ENCODE measurements around the gene TCL1A. TPM values are rescaled to one million over a fixed set of nuclear protein-coding genes. Genes with fewer than 3 reads are reported as not detected.

TCL1A gene
- total RNA-seq, 4 donors from 2014 or later: not detected

DNA sequence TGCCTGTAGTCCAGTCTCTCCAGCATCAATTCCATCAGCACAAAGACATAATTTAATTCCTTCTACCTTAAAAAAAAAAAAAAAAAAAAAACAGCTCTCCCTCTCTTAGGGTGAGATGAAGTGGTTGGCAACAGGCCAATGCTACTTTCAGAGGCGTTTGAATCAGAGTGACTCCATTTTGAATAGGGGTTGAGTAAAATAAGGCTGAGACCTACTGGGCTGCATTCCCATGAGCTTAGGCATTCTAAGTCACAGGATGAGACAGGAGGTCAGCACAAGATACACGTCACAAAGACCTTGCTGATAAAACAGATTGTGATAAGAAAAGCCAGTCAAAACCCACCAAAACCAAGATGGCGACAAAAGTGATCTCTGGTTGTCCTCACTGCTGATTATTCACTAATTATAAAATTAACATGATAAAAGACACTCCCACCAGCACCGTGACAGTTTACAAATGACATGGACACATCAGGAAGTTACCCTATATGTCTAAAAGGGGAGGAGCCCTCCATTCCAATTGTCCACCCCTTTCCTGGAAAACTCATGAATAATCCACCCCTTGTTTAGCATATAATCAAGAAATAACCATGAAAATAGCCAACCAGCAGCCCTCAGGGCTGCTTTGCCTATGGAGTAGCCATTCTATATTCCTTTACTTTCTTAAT lies 34.6 kb downstream of the TCL1A start:
- Histone ChIP-seq H3K9me3 (no peaks in the 10 kb centered on the region), H3K4me1 (no peaks in the 10 kb centered on the region), H3K4me3 (no peak overlapping the region), H3K27me3 (peaks cover 0 to 12% (median 0%) of the 10 kb centered on the region in 4 donors), H3K36me3 (no peaks in the 10 kb centered on the region), H3K27ac (no peak overlapping the region)
- intact Hi-C loops (cut with DNase I): no loop called here
- TF ChIP-seq, protein P1, sequence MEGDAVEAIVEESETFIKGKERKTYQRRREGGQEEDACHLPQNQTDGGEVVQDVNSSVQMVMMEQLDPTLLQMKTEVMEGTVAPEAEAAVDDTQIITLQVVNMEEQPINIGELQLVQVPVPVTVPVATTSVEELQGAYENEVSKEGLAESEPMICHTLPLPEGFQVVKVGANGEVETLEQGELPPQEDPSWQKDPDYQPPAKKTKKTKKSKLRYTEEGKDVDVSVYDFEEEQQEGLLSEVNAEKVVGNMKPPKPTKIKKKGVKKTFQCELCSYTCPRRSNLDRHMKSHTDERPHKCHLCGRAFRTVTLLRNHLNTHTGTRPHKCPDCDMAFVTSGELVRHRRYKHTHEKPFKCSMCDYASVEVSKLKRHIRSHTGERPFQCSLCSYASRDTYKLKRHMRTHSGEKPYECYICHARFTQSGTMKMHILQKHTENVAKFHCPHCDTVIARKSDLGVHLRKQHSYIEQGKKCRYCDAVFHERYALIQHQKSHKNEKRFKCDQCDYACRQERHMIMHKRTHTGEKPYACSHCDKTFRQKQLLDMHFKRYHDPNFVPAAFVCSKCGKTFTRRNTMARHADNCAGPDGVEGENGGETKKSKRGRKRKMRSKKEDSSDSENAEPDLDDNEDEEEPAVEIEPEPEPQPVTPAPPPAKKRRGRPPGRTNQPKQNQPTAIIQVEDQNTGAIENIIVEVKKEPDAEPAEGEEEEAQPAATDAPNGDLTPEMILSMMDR (IDR thresholded peaks at IDR 0.05): no peak
- no peak for TF ChIP-seq POLR2A (IDR thresholded peaks at IDR 0.05)
- no peak for DNase-seq
- 57 to 59% methylated on average over 4 of the region's 4 CpGs for WGBS, 2 donors

DNA sequence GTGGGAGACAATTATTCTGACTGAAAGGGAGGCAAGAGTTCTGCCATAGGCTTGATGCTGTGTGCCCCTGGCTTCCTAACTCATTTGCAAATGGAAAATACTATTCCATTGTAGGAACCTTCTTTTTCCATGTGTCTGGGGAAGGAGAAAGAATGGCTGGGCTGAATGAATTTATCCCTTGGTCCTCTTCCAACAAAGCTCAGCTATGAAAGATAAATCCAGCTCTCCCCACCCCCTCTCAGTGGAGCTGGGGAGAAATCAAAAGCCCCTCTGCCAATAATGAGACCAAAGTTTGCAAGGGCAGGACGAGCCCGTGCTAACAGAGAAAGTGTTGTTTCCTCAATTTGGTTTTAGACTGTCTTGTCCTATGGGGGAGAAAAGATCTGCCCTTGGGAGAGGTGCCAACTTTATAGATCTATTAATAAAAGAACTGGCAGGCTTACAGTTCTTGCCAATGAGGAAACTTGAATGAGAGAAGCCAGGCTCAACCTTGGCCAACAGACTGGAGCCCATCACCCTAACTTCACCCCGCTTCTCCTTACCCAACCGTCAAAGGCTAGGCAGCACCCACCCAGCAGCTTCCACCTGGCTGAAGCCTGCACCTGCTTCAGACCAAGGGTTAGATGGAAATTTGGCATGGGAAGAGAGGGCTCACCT lies 36.6 kb downstream of the TCL1A start:
- DNase-seq: no peak
- H3K4me1 ChIP-seq: no peaks in the 10 kb centered on the region
- no peaks in the 10 kb centered on the region for H3K36me3 ChIP-seq
- peaks cover 0 to 12% (median 0%) of the 10 kb centered on the region in 4 donors for H3K27me3 ChIP-seq
- H3K4me3 ChIP-seq: no peak overlapping the region
- intact Hi-C loops (cut with DNase I): no loop called here
- H3K27ac ChIP-seq: no peak overlapping the region
- TF ChIP-seq POLR2A (IDR thresholded peaks at IDR 0.05): no peak
- TF ChIP-seq, protein P1 (IDR thresholded peaks at IDR 0.05): no peak
- no peaks in the 10 kb centered on the region for H3K9me3 ChIP-seq
- 41 to 67% methylated on average over 3 to 4 of the region's 4 CpGs for WGBS, 2 donors

DNA sequence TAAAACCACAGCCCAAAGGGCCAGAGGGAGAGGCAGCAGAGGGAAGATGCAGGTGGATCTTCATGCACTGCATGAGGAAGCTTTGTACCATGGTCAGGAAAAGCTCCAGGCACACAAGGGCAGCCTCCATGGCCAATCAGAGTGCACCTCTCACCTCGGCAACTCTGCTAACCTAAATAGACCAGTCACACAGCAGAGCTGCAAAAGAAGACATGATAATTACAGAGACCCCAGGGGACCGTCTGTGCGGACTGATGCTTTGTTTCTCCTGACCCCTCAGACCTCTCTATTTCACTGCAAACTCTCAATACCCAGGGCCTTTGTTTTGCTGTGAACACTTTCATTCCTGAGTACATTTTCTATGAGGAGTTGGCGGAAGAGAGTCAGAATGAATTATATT lies 38.4 kb downstream of the TCL1A start:
- H3K4me1 ChIP-seq: no peaks in the 10 kb centered on the region
- H3K9me3 ChIP-seq: no peaks in the 10 kb centered on the region
- H3K27ac ChIP-seq: no peak overlapping the region
- peaks cover 0 to 15% (median 0%) of the 10 kb centered on the region in 4 donors for H3K27me3 ChIP-seq
- DNase-seq: no peak
- no peaks in the 10 kb centered on the region for H3K36me3 ChIP-seq
- TF ChIP-seq, protein P1 (IDR thresholded peaks at IDR 0.05): no peak
- no peak for TF ChIP-seq POLR2A (IDR thresholded peaks at IDR 0.05)
- intact Hi-C loops (cut with DNase I): no loop called here
- no peak overlapping the region for H3K4me3 ChIP-seq
- WGBS, 2 donors: 70 to 80% methylated on average over 4 of the region's 4 CpGs

DNA sequence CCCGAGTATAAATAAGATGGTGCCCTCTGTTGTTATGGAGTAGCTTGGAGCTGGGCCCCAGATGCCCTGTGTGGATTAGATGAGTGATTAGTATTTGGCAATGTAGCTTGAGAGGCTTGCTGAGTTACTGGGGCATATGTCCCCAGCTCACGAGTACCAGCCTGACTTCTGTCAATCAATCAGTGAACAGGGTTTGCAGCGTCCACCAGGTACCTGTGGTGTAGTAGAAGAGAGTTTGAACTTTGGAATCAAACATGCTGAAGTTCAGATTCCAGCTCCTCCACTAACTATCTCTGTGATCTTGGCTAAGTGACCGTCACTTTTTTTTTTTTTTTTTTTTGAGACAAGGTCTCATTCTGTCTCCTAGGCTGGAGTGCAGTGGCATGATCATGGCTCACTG lies 39.3 kb downstream of the TCL1A start:
- Histone ChIP-seq H3K36me3 (no peaks in the 10 kb centered on the region), H3K27ac (no peak overlapping the region), H3K9me3 (no peaks in the 10 kb centered on the region), H3K27me3 (peaks cover 0 to 15% (median 0%) of the 10 kb centered on the region in 4 donors), H3K4me1 (no peaks in the 10 kb centered on the region), H3K4me3 (no peak overlapping the region)
- intact Hi-C loops (cut with DNase I): no loop called here
- WGBS, 2 donors: 52 to 61% methylated on average over 4 of the region's 4 CpGs
- DNase-seq: no peak
- TF ChIP-seq, protein P1 (IDR thresholded peaks at IDR 0.05): no peak
- no peak for TF ChIP-seq POLR2A (IDR thresholded peaks at IDR 0.05)

DNA sequence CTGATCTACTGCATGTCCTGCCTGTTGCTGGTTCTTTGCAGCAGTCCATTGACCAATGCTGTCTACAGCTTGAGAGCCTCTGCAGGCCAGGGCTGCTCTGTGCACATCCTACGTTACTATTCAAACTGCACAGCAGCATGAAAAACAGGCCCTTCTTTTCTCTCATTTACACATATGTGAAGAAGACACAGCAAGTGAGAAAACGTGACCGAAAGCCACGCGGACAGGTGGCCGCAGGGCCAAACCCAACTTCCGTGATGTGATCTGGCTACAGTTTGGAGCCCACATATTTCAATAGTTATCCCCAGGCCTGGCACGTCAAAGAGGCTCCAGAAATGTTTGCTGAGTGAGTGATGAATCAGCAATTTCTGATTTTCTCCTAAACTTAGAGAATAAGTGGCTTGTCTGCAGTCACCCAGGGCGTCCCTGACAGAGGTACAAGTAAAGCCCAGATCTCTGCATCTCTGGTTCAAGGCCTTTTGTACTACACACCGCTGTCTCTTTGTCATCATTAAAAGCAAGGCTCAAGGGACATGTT lies 45.6 kb downstream of the TCL1A start:
- no peak overlapping the region for H3K27ac ChIP-seq
- intact Hi-C loops (cut with DNase I): no loop called here
- peaks cover 0 to 3% (median 0%) of the 10 kb centered on the region in 4 donors for H3K27me3 ChIP-seq
- H3K4me3 ChIP-seq: no peak overlapping the region
- DNase-seq: no peak
- H3K36me3 ChIP-seq: no peaks in the 10 kb centered on the region
- no peak for TF ChIP-seq POLR2A (IDR thresholded peaks at IDR 0.05)
- TF ChIP-seq, protein P1 (IDR thresholded peaks at IDR 0.05): no peak
- peaks cover 0 to under 1% (median 0%) of the 10 kb centered on the region in 3 donors for H3K4me1 ChIP-seq
- WGBS, 2 donors: 73 to 75% methylated on average over 10 of the region's 10 CpGs
- H3K9me3 ChIP-seq: no peaks in the 10 kb centered on the region

Data from esophagus squamous epithelium (tissue), 5 donors.